Measurements from ENCODE around the gene SERGEF.

DNA sequence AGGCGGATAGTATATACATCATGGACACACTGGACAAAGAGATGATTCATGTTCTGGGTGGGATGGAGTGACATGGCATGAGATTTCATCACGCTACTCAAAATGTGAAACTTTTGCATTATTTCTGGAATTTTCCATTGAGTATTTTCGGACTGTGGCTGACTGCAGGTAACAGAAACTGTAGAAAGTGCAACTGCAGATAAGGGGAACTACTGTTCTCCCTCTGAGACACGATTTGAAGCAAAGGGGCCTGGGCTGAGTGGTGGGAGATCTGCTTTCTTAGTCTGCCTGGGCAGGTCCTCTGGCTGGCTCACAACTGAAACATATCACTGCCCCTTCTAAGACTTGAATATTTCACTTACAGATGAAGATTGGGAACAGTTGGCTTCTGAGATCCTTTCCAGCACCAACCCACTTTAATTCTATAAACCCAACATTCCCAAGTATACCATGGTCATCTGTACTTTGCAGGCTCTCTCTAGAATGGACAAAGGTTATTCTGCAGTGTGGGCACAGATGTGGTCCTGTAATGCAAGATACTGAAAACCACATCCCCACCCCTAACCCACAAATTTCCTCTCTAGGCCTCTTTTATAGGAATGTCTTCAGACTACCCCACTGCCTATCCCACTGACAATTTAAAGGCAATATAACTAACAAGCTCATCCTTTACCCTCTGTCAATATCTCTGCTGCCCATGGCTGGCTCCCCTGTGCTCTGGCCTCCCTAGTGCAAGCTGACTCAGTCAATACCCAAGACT is 157.1 kb downstream of the SERGEF start:
- TF ChIP-seq CREM (IDR thresholded peaks at IDR 0.05; ENCODE audit: low read depth) (no peak), FOS (IDR thresholded peaks at IDR 0.05; ENCODE audit: borderline replicate concordance, extremely low read depth, insufficient read length) (no peak), KDM1A (IDR thresholded peaks at IDR 0.05; ENCODE audit: borderline replicate concordance) (no peak), POLR2A (IDR thresholded peaks at IDR 0.05; ENCODE audit: low read depth, low read length) (no peak), MYC (IDR thresholded peaks at IDR 0.05; ENCODE audit: insufficient read depth, insufficient read length, insufficient replicate concordance, low read length, severe bottlenecking) (no peak)
